NCI-H774 (cell line): Measurements from ENCODE around the gene SLC35C1.
A peak's percentile ranks its signal among the peaks of the same experiment; 100 is the strongest.

Experiments
- DNase-seq: peaks from one replicate; lab custom pipeline; 2025; lab: John Stamatoyannopoulos, UW

Gene SLC35C1

DNA sequence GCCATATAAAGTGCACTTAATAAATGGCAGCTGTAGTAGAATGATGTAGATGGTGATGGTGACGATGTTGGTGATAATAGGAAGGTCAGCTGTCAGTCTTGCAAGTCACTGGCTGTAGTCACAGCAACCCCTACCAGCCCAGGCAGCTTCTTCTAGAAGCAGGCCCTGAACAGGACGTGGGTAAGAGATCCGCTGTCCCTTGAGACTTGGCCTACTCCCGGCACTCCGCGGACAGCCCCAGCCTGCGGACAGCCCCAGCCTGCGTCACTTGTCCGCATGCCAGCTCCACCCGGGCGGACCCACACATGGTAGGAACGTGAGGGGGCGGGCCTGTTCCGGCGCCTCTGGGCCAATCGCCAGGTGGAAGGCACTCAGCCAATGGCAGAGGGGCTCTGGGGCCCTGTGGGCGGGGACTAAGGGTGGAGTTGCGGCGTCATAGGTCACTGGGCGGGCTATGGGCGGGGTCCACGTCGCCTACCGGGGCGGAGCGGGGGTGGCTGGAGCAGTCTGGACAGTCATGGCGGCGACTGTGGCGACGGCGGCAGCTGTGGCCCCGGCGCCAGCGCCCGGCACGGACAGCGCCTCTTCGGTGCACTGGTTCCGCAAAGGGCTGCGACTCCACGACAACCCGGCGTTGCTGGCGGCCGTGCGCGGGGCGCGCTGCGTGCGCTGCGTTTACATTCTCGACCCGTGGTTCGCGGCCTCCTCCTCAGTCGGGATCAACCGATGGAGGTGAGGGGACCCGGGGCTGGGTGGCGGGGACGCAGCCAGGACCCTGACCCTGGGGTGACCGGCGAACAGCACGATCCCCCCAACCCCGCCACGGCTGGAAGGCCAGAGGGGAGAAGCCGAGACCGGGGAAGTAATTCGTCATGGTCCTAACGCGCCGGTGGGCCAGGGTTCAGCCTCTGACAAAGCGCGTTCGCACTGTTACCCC is 42.3 kb downstream of the SLC35C1 start, which contains the start of gene CRY2:
TSS of gene CRY2 (plus strand) at position 502 of the 937 bp plus-strand sequence. CDS start at position 518, 16 bp downstream.
- peak; percentile 96 for DNase-seq

GRCh38 chr11:45847911-45848316 is 43.0 kb downstream of the SLC35C1 start:
- DNase-seq, result no peak

DNA sequence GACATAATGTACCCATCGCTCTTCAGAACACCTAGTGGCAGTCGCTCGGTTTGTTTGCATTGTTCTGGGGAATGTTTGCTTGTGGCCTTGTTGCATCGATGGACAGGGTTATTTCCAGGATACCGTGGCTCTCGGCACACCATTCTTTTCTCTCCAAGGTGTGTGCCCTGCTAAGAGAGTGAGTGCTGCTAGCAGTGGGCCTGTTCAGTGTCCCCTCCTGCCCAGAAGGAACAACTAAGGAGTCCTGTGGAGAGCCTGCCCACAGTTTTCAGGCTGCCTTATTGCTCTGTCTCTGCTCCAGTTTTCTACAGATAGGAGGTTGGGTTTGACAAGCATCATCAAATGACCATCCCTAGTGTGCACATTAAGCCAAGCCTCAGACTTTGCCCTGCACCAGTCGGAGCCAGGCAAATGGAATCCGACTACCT is 43.7 kb downstream of the SLC35C1 start:
- DNase-seq, result no peak

GRCh38 chr11:45850446-45850845 is 45.5 kb downstream of the SLC35C1 start:
- no peak for DNase-seq

GRCh38 chr11:45851228-45851627 is 46.3 kb downstream of the SLC35C1 start:
- DNase-seq, result no peak

GRCh38 chr11:45852018-45852711 is 47.2 kb downstream of the SLC35C1 start:
- DNase-seq, result no peak

GRCh38 chr11:45852712-45853101 is 47.8 kb downstream of the SLC35C1 start:
- DNase-seq, result no peak

DNA sequence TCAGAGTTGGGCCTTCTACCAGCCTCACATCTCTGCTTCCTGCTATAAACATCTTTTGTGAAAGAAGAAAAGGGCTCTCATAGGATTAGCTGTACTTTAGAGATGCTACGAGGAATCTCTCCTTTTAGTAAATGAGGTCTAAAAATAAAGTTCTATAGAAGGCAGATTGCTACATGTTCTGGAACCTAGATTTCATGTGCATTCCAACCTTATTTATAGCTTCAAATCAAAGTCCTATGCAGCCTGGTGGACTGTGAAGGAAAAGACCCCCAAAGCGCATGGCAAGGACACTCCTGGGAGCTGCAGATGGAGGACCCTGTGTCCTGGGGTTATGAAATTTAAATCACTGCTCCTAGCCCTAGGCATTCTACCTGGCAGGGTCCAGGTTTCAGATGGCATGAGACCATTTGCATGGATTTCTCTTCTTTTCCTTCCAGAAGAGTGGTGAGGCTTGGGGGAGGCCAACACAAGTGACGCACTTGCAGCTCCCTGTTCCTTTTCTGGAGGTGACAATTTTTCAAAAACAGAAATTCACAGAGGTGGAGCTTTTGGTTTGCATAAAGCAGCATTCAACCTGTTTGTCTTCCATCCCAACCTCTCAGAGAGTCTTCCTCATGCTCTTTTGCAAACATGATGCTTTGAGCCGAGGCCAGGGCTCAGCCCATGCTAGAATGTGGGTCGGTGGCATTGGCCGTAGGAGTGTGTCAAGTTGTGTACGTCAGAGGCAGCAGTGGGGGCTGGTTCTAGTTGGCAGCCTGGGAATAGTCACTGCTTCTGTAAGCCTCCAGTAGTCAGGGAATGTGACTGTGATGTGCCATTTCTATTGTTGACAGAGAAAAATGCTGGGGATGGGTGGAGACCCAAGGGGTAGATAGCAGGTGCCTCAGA is 48.6 kb downstream of the SLC35C1 start:
- no peak for DNase-seq

DNA sequence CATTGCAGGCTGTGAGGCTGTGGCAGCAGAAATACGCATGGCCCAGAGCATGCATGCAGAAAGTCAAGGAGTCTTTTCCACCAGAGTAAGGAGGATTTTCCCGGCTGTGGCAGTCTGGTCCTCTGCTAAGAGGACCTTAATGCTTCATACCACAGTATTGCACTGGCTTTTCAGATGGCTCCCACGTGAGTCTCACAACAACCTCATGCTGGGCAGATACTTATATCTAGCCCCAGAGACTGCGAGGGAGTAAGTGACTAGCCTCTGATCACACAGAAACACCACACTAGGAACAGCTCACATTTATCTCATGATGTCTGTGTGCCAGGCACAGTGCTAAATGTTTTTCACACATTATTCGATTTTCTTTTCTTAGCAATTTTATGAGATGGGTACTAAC is 50.4 kb downstream of the SLC35C1 start:
- no peak for DNase-seq

DNA sequence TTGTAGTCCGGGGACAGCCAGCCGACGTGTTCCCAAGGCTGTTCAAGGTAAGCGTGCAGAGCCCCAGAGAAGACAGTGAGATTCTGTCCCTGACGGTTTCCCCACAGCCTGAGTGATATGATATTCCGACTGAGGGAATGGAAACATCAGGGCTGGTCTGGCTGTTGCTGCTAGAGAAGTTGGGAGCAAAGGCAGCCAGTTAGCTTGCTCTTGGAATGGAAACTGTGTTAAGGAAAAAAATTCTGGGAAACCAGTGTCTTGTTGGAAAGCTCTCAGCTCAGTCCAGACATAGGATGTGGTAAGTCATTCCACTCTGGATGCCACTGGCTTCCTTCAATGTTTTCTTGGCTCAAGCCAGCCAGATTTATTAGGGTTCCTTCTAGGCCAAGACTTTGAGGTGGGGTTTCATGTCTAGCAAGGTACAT is 51.1 kb downstream of the SLC35C1 start:
- DNase-seq, result no peak

- no peak for DNase-seq
Measured at GRCh38 chr11:45857961-45858474, 53.1 kb downstream of the SLC35C1 start.

GRCh38 chr11:45858751-45859398 is 53.9 kb downstream of the SLC35C1 start:
- no peak for DNase-seq

DNA sequence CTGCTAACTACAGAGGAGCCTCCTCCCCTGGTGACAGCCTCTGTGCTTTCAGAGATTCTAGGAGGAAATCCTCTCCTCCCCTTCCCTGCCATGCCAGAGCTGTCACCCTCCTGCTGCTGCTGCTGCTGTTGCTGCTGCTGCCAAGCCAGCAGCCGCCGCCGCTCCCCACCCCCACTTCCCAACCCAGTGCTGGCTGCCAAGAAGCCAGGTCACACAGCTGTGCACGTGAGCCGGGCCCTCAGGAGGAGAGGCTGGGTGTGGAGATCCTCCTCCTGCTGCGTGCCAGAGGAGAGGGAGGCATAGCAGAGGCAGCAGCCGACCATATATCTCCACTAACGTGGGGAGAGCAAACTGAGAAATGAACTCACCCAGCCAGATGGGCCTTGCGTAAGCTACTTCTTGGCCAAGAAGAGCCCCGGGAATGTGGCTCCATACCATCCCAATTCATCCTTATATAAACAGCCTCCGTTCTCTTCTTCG is 54.8 kb downstream of the SLC35C1 start:
- DNase-seq, result no peak

- DNase-seq, result no peak
Measured at GRCh38 chr11:45860348-45860747, 55.4 kb downstream of the SLC35C1 start.

DNA sequence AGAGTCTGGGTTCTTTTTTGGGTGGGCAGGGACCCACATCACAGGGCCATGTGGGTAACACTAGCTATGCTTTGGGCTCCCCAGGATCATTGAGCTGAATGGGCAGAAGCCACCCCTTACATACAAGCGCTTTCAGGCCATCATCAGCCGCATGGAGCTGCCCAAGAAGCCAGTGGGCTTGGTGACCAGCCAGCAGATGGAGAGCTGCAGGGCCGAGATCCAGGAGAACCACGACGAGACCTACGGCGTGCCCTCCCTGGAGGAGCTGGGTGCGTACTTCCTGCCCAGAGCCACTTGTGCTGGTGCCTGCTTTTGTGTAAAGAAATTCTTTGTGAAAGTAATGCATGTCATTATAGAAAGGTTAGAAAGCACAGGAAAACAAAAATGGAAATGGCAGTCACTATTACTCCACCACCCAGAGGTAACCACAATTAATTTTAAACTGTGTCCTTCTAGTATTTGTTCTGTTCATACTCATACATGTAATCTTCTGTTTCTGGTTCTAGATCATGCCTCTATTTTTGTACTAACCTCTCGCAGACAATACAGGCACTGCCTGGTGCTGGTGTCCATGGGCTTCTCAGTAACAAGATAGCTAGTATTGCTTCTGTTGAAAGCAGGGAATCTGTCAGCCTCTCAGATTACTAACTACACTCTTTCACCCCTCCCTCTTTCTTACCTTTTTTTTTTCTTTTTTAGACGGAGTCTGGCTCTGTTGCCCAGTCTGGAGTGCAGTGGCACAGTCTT is 56.0 kb downstream of the SLC35C1 start:
- DNase-seq, result no peak
